GM12878 (cell line): Measurements from ENCODE around the gene FASTKD2. TPM values are rescaled to one million over a fixed set of nuclear protein-coding genes. Genes with fewer than 3 reads are reported as not detected.

ENCODE experiments used
- ATAC-seq: fragments of 200-7000 bp; cut with Tn5 transposase; 3 replicates; pipeline ENCODE4 v1.9.1; 2020; ENCODE audit warnings: mild to moderate bottlenecking, moderate library complexity
- BruUV-seq: library from RNA; stranded (reverse); fragments of 400-500 nt; replicated peaks from 2 replicates; lab custom pipeline; 2021; lab: Mats Ljungman, UMichigan
- CTCF ChIA-PET: fragments of 300-600 bp; sonication (Branson Sonifier 250); formaldehyde crosslinking; extraction: SDS; loops from one replicate; lab custom pipeline; 2021; ENCODE audit warnings: inconsistent platforms; lab: Yijun Ruan, JAX
- POLR2A ChIA-PET: fragments of 350-600 bp; formaldehyde crosslinking; extraction: SDS; loops from one replicate; lab custom pipeline; 2021; ENCODE audit warnings: inconsistent platforms; lab: Charles Lee
- RAD21 ChIA-PET: fragments of 300-600 bp; sonication (Branson Sonifier 250); formaldehyde crosslinking; loops from one replicate; lab custom pipeline; 2023; ENCODE audit warnings: antibody characterized with exemption; ENCODE audit not compliant: unreplicated experiment; lab: Charles Lee
- SMC1A ChIA-PET: fragments of 300-600 bp; sonication (Branson Sonifier 250); formaldehyde crosslinking; loops from one replicate; lab custom pipeline; 2023; ENCODE audit not compliant: unreplicated experiment, uncharacterized antibody; lab: Charles Lee
- DNase-seq: peaks from one replicate; pipeline ENCODE4 v3.0.0-alpha.2; 2011; ENCODE audit warnings: low read depth, low spot score
- FAIRE-seq: peaks from 3 replicates; lab custom pipeline; 2011; peaks lifted over from hg19 to GRCh38; lab: Jason Lieb, UNC
- H2AFZ ChIP-seq: 2 replicates; pipeline ENCODE4 v1.6.0; 2011; ENCODE audit warnings: low read depth, low read length, control low read depth; ENCODE audit not compliant: control insufficient read depth
- H3K27ac ChIP-seq: 2 replicates; pipeline ENCODE4 v1.5.1; 2011; ENCODE audit warnings: control low read depth; ENCODE audit not compliant: control insufficient read depth, insufficient read depth
- H3K27me3 ChIP-seq, 2 experiments: replicated peaks in 1 of 2; 2 replicates each; pipeline versions ENCODE4 v1.6.0 to v1.6.1; 2011; ENCODE audit warnings: low read length in 1 of 2; ENCODE audit not compliant: control insufficient read depth in 2 of 2, insufficient read depth in 2 of 2
- H3K36me3 ChIP-seq, 2 experiments: 2 replicates each; pipeline ENCODE4 v1.5.1; 2011; ENCODE audit warnings: low read length in 1 of 2; ENCODE audit not compliant: control insufficient read depth in 2 of 2, insufficient read depth in 2 of 2
- H3K4me1 ChIP-seq: 2 replicates; pipeline ENCODE4 v1.6.1; 2011; ENCODE audit warnings: mild to moderate bottlenecking, low read length, moderate library complexity, mixed read lengths; ENCODE audit not compliant: control insufficient read depth, insufficient read depth
- H3K4me2 ChIP-seq: 2 replicates; pipeline ENCODE4 v1.6.0; 2011; ENCODE audit warnings: control low read depth; ENCODE audit not compliant: control insufficient read depth, insufficient read depth
- H3K4me3 ChIP-seq: fragments of 200-600 bp; sonication (generic); 2 replicates; pipeline ENCODE4 v1.5.1; 2016
- H3K79me2 ChIP-seq: 2 replicates; pipeline ENCODE4 v1.6.0; 2011; ENCODE audit warnings: low read length; ENCODE audit not compliant: control insufficient read depth, insufficient read depth
- H3K9ac ChIP-seq: 2 replicates; pipeline ENCODE4 v1.8.0; 2011; ENCODE audit warnings: low read length, control low read depth, mixed read lengths; ENCODE audit not compliant: control insufficient read depth, insufficient read depth
- H3K9me3 ChIP-seq: replicated peaks from 3 replicates; pipeline ENCODE4 v1.5.1; 2011; ENCODE audit warnings: mild to moderate bottlenecking, low read length; ENCODE audit not compliant: control insufficient read depth, insufficient read depth
- H4K20me1 ChIP-seq: 2 replicates; pipeline ENCODE4 v1.6.0; 2011; ENCODE audit not compliant: control insufficient read depth, insufficient read depth
- EED ChIP-seq: sonication (generic); IDR thresholded peaks from 2 replicates; pipeline ENCODE4 v1.6.1; 2016; ENCODE audit warnings: antibody characterized with exemption, low read depth
- ETV6 ChIP-seq, 2 experiments: fragments of 450-650 bp in 1 of 2; IDR thresholded peaks in 1 of 2; conservative IDR thresholded peaks in 1 of 2; 2 replicates each; pipeline ENCODE4 v1.6.1; 2014; ENCODE audit warnings: antibody characterized with exemption in 1 of 2, borderline replicate concordance in 1 of 2, low read depth in 1 of 2, mild to moderate bottlenecking in 1 of 2, moderate library complexity in 1 of 2
- FOS ChIP-seq: IDR thresholded peaks from 3 replicates; pipeline ENCODE4 v1.6.1; 2011; ENCODE audit warnings: borderline replicate concordance; ENCODE audit not compliant: insufficient read length; ENCODE audit errors: extremely low read depth
- KLF5 ChIP-seq: fragments of 450-650 bp; IDR thresholded peaks from 2 replicates; pipeline ENCODE4 v1.6.1; 2014; ENCODE audit warnings: mild to moderate bottlenecking; ENCODE audit not compliant: partially characterized antibody
- MYC ChIP-seq: IDR thresholded peaks from 2 replicates; pipeline ENCODE4 v1.6.1; 2011; ENCODE audit warnings: mild to moderate bottlenecking, low read length, moderate library complexity, inconsistent platforms; ENCODE audit not compliant: insufficient read depth, insufficient replicate concordance, insufficient read length, severe bottlenecking
- NR2C1 ChIP-seq: fragments of 450-650 bp; IDR thresholded peaks from 2 replicates; pipeline ENCODE4 v1.6.1; 2017; ENCODE audit warnings: antibody characterized with exemption, mild to moderate bottlenecking, moderate library complexity
- PAX5 ChIP-seq: IDR thresholded peaks from 2 replicates; pipeline ENCODE4 v1.6.1; 2011; ENCODE audit warnings: low read depth, low read length, borderline replicate concordance
- RB1 ChIP-seq: fragments of 450-650 bp; formaldehyde crosslinking; IDR thresholded peaks from 2 replicates; pipeline ENCODE4 v1.6.1; 2017; ENCODE audit warnings: mild to moderate bottlenecking, borderline replicate concordance
- RCOR1 ChIP-seq: conservative IDR thresholded peaks from 2 replicates; pipeline ENCODE4 v1.6.1; 2012; ENCODE audit warnings: low read depth, low read length, improper control_type of control experiment
- SMAD1 ChIP-seq: fragments of 450-650 bp; IDR thresholded peaks from 2 replicates; pipeline ENCODE4 v1.6.1; 2018; ENCODE audit warnings: mild to moderate bottlenecking, low read depth; ENCODE audit not compliant: partially characterized antibody
- SMAD5 ChIP-seq: IDR thresholded peaks from 2 replicates; pipeline ENCODE4 v1.6.1; 2016; ENCODE audit warnings: antibody characterized with exemption, low read depth
- SREBF1 ChIP-seq: IDR thresholded peaks from 2 replicates; pipeline ENCODE4 v1.6.1; 2012; ENCODE audit warnings: mild to moderate bottlenecking, low read length
- STAT1 ChIP-seq: fragments of 450-650 bp; conservative IDR thresholded peaks from 2 replicates; pipeline ENCODE4 v1.6.1; 2014; ENCODE audit warnings: antibody characterized with exemption, mild to moderate bottlenecking
- SUZ12 ChIP-seq: fragments of 200-600 bp; sonication (generic); IDR thresholded peaks from one replicate; pipeline ENCODE4 v1.6.1; 2018; ENCODE audit warnings: antibody characterized with exemption, mild to moderate bottlenecking; ENCODE audit not compliant: unreplicated experiment
- WGBS: methylation state at CpG from one replicate; pipeline ENCODE4 v1.1.6; 2016; ENCODE audit warnings: low lambda C conversion rate; ENCODE audit not compliant: insufficient replicate concordance, insufficient coverage; ENCODE audit errors: missing lambda C conversion rate; 5-methylcytosine and 5-hydroxymethylcytosine counted together
- in situ Hi-C: fragments of 300-500 bp; cut with MboI; formaldehyde crosslinking; loops from 9 replicates; pipeline ENCODE4 v1.14.3; 2018; ENCODE audit warnings: mixed read lengths
- intact Hi-C: fragments of 100-400 bp; cut with micrococcal nuclease; formaldehyde crosslinking; loops from one replicate; pipeline ENCODE4 v1.14.2; 2022; ENCODE audit not compliant: unreplicated experiment
- polyA plus RNA-seq, 11 experiments: library from polyadenylated mRNA; depleted of rRNA in 4 of 11; unstranded in 6 of 11; stranded (reverse) in 5 of 11; fragments of >200 nt; fragmentation: Nextera tagmentation in 4 of 11; fragmentation: Illumina TruSeq in 1 of 11; extraction: Ambion mirVana in 4 of 11; extraction: Trizol in 1 of 11; gene quantifications; 1 replicate in 1 of 11; 2 replicates in 10 of 11; pipeline versions ENCODE4 v1.2.1 to v1.2.3, GENCODE V29; 2011 to 2016; ENCODE audit warnings: inconsistent platforms in 2 of 11, missing spikeins in 2 of 11, low read depth in 1 of 11
- total RNA-seq, 4 experiments: library from RNA; depleted of rRNA in 3 of 4; stranded (reverse); fragments of >200 nt in 3 of 4; fragmentation: Illumina TruSeq in 1 of 4; extraction: Trizol in 1 of 4; gene quantifications; 2 replicates each; pipeline versions ENCODE4 v1.2.1 to v1.2.3, GENCODE V29; 2013 to 2021
- TF ChIP-seq, protein P1 (sequence below): fragments of 450-650 bp; IDR thresholded peaks from 2 replicates; pipeline ENCODE4 v1.6.1; 2017; ENCODE audit warnings: mild to moderate bottlenecking
- TF ChIP-seq, protein P2 (sequence below): IDR thresholded peaks from 2 replicates; pipeline ENCODE4 v1.6.1; 2012; ENCODE audit warnings: mild to moderate bottlenecking, low read depth, low read length

Gene FASTKD2
- total and polyA plus RNA-seq, 10 of the 15 experiments (the other 5 are each of a cell fraction or from before 2014, with no cell fraction given), result 32.1 to 115 (median 52.3) TPM

DNA sequence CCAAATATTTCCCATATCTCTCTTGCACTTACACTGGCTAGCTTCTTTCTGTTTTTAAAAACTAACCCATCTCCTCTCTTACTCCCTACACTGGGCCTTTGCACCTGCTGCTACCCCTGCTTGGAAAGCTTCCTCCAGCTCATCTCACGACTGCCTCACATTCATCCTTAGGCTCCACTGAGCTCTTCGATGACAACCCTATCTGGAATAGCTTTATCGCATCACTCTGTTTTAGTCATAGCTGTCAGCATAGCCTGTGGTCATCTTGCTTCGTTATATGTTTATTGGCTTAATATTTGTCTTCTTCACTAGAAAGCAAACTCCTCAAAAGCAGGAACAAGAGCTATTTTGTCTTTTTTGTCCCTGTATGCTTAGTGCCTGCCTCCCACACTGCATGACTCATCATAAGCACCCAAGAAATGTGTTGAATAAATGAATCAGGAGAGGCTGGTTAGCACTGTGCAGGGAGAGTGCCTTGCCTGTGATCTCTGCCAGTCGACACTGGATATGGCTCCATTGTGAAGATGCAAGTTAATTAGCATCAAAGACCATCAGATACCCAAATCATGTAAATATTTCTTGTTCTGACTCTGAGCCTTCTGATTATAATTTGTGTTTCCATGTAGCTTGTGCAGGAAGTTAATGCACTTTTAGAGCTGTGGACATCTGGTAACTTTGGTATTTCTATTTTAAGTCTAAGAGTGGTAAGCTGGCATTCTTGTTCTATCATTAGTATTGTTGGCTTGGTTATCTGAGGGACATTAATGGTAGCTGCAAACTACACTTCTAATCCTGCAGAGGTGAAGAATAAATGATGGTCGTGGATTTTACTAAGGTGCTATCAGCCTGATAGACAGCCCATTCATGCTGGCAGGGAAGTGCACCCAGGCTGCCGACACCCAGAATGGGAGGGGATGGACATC is 36.9 kb upstream of the FASTKD2 start:
- H3K4me3 ChIP-seq, result no peak overlapping the region
- no peaks in the 10 kb centered on the region for H3K36me3 ChIP-seq
- H3K9ac ChIP-seq, result no peak overlapping the region
- H2AFZ ChIP-seq, result no peak overlapping the region
- no peaks in the 10 kb centered on the region for H4K20me1 ChIP-seq
- 38% methylated on average over 7 of the region's 7 CpGs for WGBS
- BruUV-seq, result no TSS peak
- in situ Hi-C loops (no loop called here), intact Hi-C loops (no loop called here)
- POLR2A ChIA-PET, result no interaction called here
- H3K27me3 ChIP-seq, result no peaks in the 10 kb centered on the region
- H3K9me3 ChIP-seq, result no peaks in the 10 kb centered on the region
- DNase-seq (no peak), FAIRE-seq (no peak), ATAC-seq (no peak)
- H3K4me2 ChIP-seq, result no peak overlapping the region
- RAD21 ChIA-PET, result interaction anchor here (0.8 kb wide), 1 partner anchor 8 kb away, joined by 3 read pairs; no protein-coding TSS in a partner anchor
- CTCF ChIA-PET, result interaction anchor here (0.9 kb wide), 1 partner anchor 31 kb away, joined by 3 read pairs; no protein-coding TSS in a partner anchor
- no peaks in the 10 kb centered on the region for H3K79me2 ChIP-seq
- TF ChIP-seq MYC (no peak), EED (no peak), KLF5 (no peak), FOS (no peak), ETV6 (conservative IDR thresholded peaks at IDR 0.05 in 1 of 2, IDR thresholded peaks at IDR 0.05 in 1 of 2; ENCODE audit: borderline replicate concordance in 1 of 2, low read depth in 1 of 2) (no peak), SUZ12 (no peak), RCOR1 (no peak), NR2C1 (no peak), RB1 (no peak), STAT1 (no peak), PAX5 (no peak), SMAD1 (no peak), SREBF1 (no peak), SMAD5 (no peak)
- TF ChIP-seq, protein P1, sequence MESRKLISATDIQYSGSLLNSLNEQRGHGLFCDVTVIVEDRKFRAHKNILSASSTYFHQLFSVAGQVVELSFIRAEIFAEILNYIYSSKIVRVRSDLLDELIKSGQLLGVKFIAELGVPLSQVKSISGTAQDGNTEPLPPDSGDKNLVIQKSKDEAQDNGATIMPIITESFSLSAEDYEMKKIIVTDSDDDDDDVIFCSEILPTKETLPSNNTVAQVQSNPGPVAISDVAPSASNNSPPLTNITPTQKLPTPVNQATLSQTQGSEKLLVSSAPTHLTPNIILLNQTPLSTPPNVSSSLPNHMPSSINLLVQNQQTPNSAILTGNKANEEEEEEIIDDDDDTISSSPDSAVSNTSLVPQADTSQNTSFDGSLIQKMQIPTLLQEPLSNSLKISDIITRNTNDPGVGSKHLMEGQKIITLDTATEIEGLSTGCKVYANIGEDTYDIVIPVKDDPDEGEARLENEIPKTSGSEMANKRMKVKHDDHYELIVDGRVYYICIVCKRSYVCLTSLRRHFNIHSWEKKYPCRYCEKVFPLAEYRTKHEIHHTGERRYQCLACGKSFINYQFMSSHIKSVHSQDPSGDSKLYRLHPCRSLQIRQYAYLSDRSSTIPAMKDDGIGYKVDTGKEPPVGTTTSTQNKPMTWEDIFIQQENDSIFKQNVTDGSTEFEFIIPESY, result no peak
- TF ChIP-seq, protein P2, sequence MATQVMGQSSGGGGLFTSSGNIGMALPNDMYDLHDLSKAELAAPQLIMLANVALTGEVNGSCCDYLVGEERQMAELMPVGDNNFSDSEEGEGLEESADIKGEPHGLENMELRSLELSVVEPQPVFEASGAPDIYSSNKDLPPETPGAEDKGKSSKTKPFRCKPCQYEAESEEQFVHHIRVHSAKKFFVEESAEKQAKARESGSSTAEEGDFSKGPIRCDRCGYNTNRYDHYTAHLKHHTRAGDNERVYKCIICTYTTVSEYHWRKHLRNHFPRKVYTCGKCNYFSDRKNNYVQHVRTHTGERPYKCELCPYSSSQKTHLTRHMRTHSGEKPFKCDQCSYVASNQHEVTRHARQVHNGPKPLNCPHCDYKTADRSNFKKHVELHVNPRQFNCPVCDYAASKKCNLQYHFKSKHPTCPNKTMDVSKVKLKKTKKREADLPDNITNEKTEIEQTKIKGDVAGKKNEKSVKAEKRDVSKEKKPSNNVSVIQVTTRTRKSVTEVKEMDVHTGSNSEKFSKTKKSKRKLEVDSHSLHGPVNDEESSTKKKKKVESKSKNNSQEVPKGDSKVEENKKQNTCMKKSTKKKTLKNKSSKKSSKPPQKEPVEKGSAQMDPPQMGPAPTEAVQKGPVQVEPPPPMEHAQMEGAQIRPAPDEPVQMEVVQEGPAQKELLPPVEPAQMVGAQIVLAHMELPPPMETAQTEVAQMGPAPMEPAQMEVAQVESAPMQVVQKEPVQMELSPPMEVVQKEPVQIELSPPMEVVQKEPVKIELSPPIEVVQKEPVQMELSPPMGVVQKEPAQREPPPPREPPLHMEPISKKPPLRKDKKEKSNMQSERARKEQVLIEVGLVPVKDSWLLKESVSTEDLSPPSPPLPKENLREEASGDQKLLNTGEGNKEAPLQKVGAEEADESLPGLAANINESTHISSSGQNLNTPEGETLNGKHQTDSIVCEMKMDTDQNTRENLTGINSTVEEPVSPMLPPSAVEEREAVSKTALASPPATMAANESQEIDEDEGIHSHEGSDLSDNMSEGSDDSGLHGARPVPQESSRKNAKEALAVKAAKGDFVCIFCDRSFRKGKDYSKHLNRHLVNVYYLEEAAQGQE, result no peak
- no peaks in the 10 kb centered on the region for H3K4me1 ChIP-seq
- no peak overlapping the region for H3K27ac ChIP-seq
- SMC1A ChIA-PET, result interaction anchor here (0.6 to 1.3 kb wide), 3 partner anchors 15 to 52 kb away, joined by 3 to 4 read pairs (median 3); no protein-coding TSS in a partner anchor
